ENCODE data around the gene CAST.
A peak's percentile ranks its signal among the peaks of the same experiment; 100 is the strongest.

The CAST gene

GRCh38 chr5:96659170-96659569 is 3.0 kb upstream of the CAST start:
- H3K9ac ChIP-seq (ENCODE audit: low read length), result no peak overlapping the region
- peaks cover 21% of the 10 kb centered on the region for H3K4me1 ChIP-seq (ENCODE audit: insufficient read depth, low read length, severe bottlenecking)
- no peaks in the 10 kb centered on the region for H3K36me3 ChIP-seq (ENCODE audit: insufficient read depth, low read length)
- no peaks in the 10 kb centered on the region for H4K20me1 ChIP-seq (ENCODE audit: insufficient read depth, low read length)
- TF ChIP-seq EZH2 (IDR thresholded peaks at IDR 0.05; ENCODE audit: borderline replicate concordance, low read length) (no peak), CTCF (IDR thresholded peaks at IDR 0.05; ENCODE audit: low read length) (no peak)
- no peak overlapping the region for H2AFZ ChIP-seq (ENCODE audit: low read length)
- no peak overlapping the region for H3K4me3 ChIP-seq (ENCODE audit: low read depth, low read length, poor library complexity, severe bottlenecking)
- peaks cover 4% of the 10 kb centered on the region; the same call in 1 of the 2 replicates for H3F3A ChIP-seq (ENCODE audit: insufficient read depth, low read length)
- H3K27me3 ChIP-seq (ENCODE audit: insufficient read depth, low read length), result no peaks in the 10 kb centered on the region
- no peaks in the 10 kb centered on the region for H3K9me3 ChIP-seq (ENCODE audit: low read length)
- H3K4me2 ChIP-seq (ENCODE audit: low read length), result no peak overlapping the region
- no peaks in the 10 kb centered on the region for H3K9me2 ChIP-seq (ENCODE audit: low read depth, low read length)
- H3K27ac ChIP-seq (ENCODE audit: low read depth, low read length, poor library complexity, severe bottlenecking), result no peak overlapping the region
- H3K79me2 ChIP-seq (ENCODE audit: insufficient read depth, low read length), result peaks cover 6% of the 10 kb centered on the region

- Histone ChIP-seq H3K9me3 (ENCODE audit: low read length) (no peaks in the 10 kb centered on the region), H4K20me1 (ENCODE audit: insufficient read depth, low read length) (no peaks in the 10 kb centered on the region), H3K4me3 (ENCODE audit: low read depth, low read length, poor library complexity, severe bottlenecking) (peak overlapping the region; percentile 76), H3K27me3 (ENCODE audit: insufficient read depth, low read length) (no peaks in the 10 kb centered on the region), H3K9me2 (ENCODE audit: low read depth, low read length) (no peaks in the 10 kb centered on the region), H3K79me2 (ENCODE audit: insufficient read depth, low read length) (peaks cover 6% of the 10 kb centered on the region), H3K9ac (ENCODE audit: low read length) (peak overlapping the region; percentile 92), H3K4me1 (ENCODE audit: insufficient read depth, low read length, severe bottlenecking) (peaks cover 28% of the 10 kb centered on the region), H3K27ac (ENCODE audit: low read depth, low read length, poor library complexity, severe bottlenecking) (peak overlapping the region; percentile 92), H3F3A (ENCODE audit: insufficient read depth, low read length) (peaks cover 4% of the 10 kb centered on the region; the same call in 1 of the 2 replicates), H3K4me2 (ENCODE audit: low read length) (peak overlapping the region; percentile 97), H2AFZ (ENCODE audit: low read length) (peak overlapping the region; percentile 96), H3K36me3 (ENCODE audit: insufficient read depth, low read length) (no peaks in the 10 kb centered on the region)
- TF ChIP-seq CTCF (IDR thresholded peaks at IDR 0.05; ENCODE audit: low read length) (no peak; the same call in 1 of the 2 replicates), EZH2 (IDR thresholded peaks at IDR 0.05; ENCODE audit: borderline replicate concordance, low read length) (no peak)
Observed at GRCh38 chr5:96660971-96661854, 963 bp upstream of the CAST start.

DNA sequence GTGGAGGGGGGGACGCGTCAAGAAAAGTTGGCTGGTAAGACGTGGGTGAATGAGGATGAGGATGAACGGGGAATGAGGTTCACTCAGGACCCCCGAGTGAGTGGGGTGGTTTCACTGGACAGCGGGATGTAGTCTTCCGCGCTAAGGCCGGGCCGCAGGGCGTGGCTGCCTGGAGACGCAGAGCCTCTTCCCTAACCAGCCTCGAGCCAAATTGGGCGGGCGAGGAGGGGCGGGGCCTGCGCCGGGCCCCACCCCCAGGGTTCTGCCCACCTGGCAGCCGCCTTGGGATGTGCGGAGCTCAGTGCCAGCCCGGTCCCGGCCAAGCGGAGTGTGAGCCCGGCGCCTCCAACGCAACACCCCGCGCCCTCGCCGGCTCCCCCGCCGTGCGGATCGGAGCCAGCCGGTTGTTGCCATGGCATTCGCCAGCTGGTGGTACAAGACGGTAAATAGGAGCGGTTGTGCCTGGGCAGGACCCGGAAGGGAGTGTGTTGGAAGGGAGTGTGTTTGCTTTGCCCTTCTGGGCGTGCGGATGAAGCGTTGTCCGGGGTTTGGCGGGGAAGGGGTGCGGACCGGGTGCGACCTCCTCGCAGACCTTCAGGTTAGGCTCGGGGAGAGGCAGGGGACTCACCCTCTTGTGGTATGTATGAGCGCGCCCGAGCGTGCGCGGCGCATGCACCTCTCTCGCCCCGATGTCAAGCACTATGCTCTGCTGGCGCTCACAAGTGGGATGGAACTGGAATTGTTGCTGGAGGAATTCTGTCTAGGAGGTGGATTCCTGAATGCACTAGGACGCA is 746 bp downstream of the CAST start:
- Histone ChIP-seq H2AFZ (ENCODE audit: low read length) (no peak overlapping the region), H3K4me2 (ENCODE audit: low read length) (peak overlapping the region; percentile 97), H3K9me3 (ENCODE audit: low read length) (no peaks in the 10 kb centered on the region), H3K4me1 (ENCODE audit: insufficient read depth, low read length, severe bottlenecking) (peaks cover 28% of the 10 kb centered on the region), H3K27me3 (ENCODE audit: insufficient read depth, low read length) (no peaks in the 10 kb centered on the region), H3K27ac (ENCODE audit: low read depth, low read length, poor library complexity, severe bottlenecking) (peak overlapping the region; percentile 92), H3K9me2 (ENCODE audit: low read depth, low read length) (no peaks in the 10 kb centered on the region), H3F3A (ENCODE audit: insufficient read depth, low read length) (peaks cover 4% of the 10 kb centered on the region; the same call in 1 of the 2 replicates), H3K79me2 (ENCODE audit: insufficient read depth, low read length) (peaks cover 6% of the 10 kb centered on the region), H3K36me3 (ENCODE audit: insufficient read depth, low read length) (no peaks in the 10 kb centered on the region), H3K4me3 (ENCODE audit: low read depth, low read length, poor library complexity, severe bottlenecking) (peak overlapping the region; percentile 76), H4K20me1 (ENCODE audit: insufficient read depth, low read length) (no peaks in the 10 kb centered on the region), H3K9ac (ENCODE audit: low read length) (peak overlapping the region; percentile 92)
- no peak for TF ChIP-seq CTCF (IDR thresholded peaks at IDR 0.05; ENCODE audit: low read length)
- TF ChIP-seq EZH2 (IDR thresholded peaks at IDR 0.05; ENCODE audit: borderline replicate concordance, low read length), result no peak

All from OCI-LY1 (cell line).